HepG2 (cell line): ENCODE results near the gene TEX14. TPM values are rescaled to one million over a fixed set of nuclear protein-coding genes. Genes with fewer than 3 reads are reported as not detected.

Experiments used
- ATAC-seq: fragments of 200-7000 bp; cut with Tn5 transposase; 3 replicates; pipeline ENCODE4 v1.9.1; 2020; ENCODE audit warnings: mild to moderate bottlenecking, moderate library complexity
- BruUV-seq: library from RNA; stranded (reverse); fragments of 400-500 nt; replicated peaks from 2 replicates; lab custom pipeline; 2021; lab: Mats Ljungman, UMichigan
- CTCF ChIA-PET: fragments of 300-600 bp; formaldehyde crosslinking; extraction: SDS; loops from one replicate; lab custom pipeline; 2021; ENCODE audit warnings: low total read pairs, inconsistent platforms, low intra/inter-chr PET ratio; lab: Yijun Ruan, JAX
- POLR2A ChIA-PET: fragments of 350-600 bp; sonication (Branson Sonifier 250); formaldehyde crosslinking; loops from one replicate; lab custom pipeline; 2020; ENCODE audit warnings: antibody characterized with exemption, inconsistent platforms; lab: Yijun Ruan, JAX
- DNase-seq: peaks from one replicate; pipeline ENCODE4 v3.0.0-alpha.2; 2015; ENCODE audit warnings: low spot score
- FAIRE-seq: peaks from 3 replicates; lab custom pipeline; 2011; peaks lifted over from hg19 to GRCh38; lab: Jason Lieb, UNC
- H2AFZ ChIP-seq: one replicate; pipeline ENCODE4 v1.6.1; 2011; ENCODE audit warnings: low read length, inconsistent platforms
- H3K27ac ChIP-seq: fragments of 300-600 bp; 3 replicates; pipeline ENCODE4 v1.8.0; 2011; ENCODE audit warnings: mixed run types, mild to moderate bottlenecking, mixed read lengths, low read length, inconsistent platforms; ENCODE audit not compliant: insufficient read depth; ENCODE audit errors: extremely low read length
- H3K27me3 ChIP-seq, 2 experiments: fragments of 200-600 bp in 1 of 2; 2 replicates in 1 of 2; 3 replicates in 1 of 2; pipeline versions ENCODE4 v1.6.0 to v1.8.0; 2011; ENCODE audit warnings: low read length in 2 of 2, mild to moderate bottlenecking in 2 of 2, moderate library complexity in 2 of 2, inconsistent platforms in 1 of 2; ENCODE audit not compliant: insufficient read depth in 2 of 2, control insufficient read depth in 1 of 2
- H3K36me3 ChIP-seq, 2 experiments: fragments of 200-600 bp in 1 of 2; replicated peaks in 1 of 2; 2 replicates in 1 of 2; 3 replicates in 1 of 2; pipeline versions ENCODE4 v1.5.1 to v1.8.0; 2011; ENCODE audit warnings: low read length in 2 of 2, inconsistent platforms in 1 of 2; ENCODE audit not compliant: insufficient read depth in 2 of 2, control insufficient read depth in 1 of 2
- H3K4me1 ChIP-seq: 2 replicates; pipeline ENCODE4 v1.5.1; 2012; ENCODE audit warnings: low read length, inconsistent platforms; ENCODE audit not compliant: insufficient read depth
- H3K4me2 ChIP-seq: 2 replicates; pipeline ENCODE4 v1.6.0; 2011; ENCODE audit warnings: low read depth, low read length, inconsistent platforms
- H3K4me3 ChIP-seq, 3 experiments: fragments of 200-600 bp in 1 of 3; sonication (generic), shearing (Covaris generic) in 1 of 3; replicated peaks in 1 of 3; 2 replicates each; pipeline ENCODE4 v1.5.1; 2011 to 2016; ENCODE audit warnings: low read length in 3 of 3, inconsistent platforms in 2 of 3, low read depth in 2 of 3, mild to moderate bottlenecking in 2 of 3, control low read depth in 1 of 3, mixed read lengths in 1 of 3; ENCODE audit not compliant: insufficient read depth in 1 of 3
- H3K79me2 ChIP-seq: one replicate; pipeline ENCODE4 v1.6.1; 2011; ENCODE audit warnings: low read length, inconsistent platforms; ENCODE audit not compliant: insufficient read depth
- H3K9ac ChIP-seq: 2 replicates; pipeline ENCODE4 v1.6.0; 2011; ENCODE audit warnings: mild to moderate bottlenecking, low read depth, low read length, inconsistent platforms; ENCODE audit not compliant: insufficient read depth
- H3K9me3 ChIP-seq: 2 replicates; pipeline ENCODE4 v1.5.1; 2012; ENCODE audit warnings: mild to moderate bottlenecking, low read length
- H4K20me1 ChIP-seq: 2 replicates; pipeline ENCODE4 v1.6.0; 2011; ENCODE audit warnings: inconsistent platforms, mild to moderate bottlenecking, low read length, moderate library complexity; ENCODE audit not compliant: insufficient read depth
- CCAR2 ChIP-seq: fragments of 200-400 bp; formaldehyde crosslinking; optimal IDR thresholded peaks from 2 replicates; pipeline ENCODE3; 2018; ENCODE audit warnings: low read depth, mild to moderate bottlenecking, low read length, moderate library complexity
- KAT8 ChIP-seq: IDR thresholded peaks from 2 replicates; pipeline ENCODE4 v1.6.1; 2016; ENCODE audit warnings: missing genetic modification reagents, missing compliant biosample characterization
- MATR3 ChIP-seq: sonication (generic); formaldehyde crosslinking; IDR thresholded peaks from 2 replicates; pipeline ENCODE4 v1.4.0; 2020; ENCODE audit warnings: missing genetic modification reagents
- POLR2AphosphoS5 ChIP-seq: IDR thresholded peaks from 2 replicates; pipeline ENCODE4 v1.6.1; 2012; ENCODE audit warnings: low read depth, low read length
- SNAPC5 ChIP-seq: sonication (generic); formaldehyde crosslinking; IDR thresholded peaks from 2 replicates; pipeline ENCODE4 v1.8.1; 2023; ENCODE audit warnings: mild to moderate bottlenecking, missing genetic modification reagents, borderline replicate concordance
- SP4 ChIP-seq: sonication (generic); formaldehyde crosslinking; IDR thresholded peaks from 2 replicates; pipeline ENCODE4 v1.8.1; 2023; ENCODE audit warnings: mild to moderate bottlenecking, missing genetic modification reagents
- SRSF1 ChIP-seq: fragments of 200-400 bp; formaldehyde crosslinking; optimal IDR thresholded peaks from 2 replicates; pipeline ENCODE3; 2017; ENCODE audit warnings: mild to moderate bottlenecking, low read depth, low read length, moderate library complexity
- TCF12 ChIP-seq, 2 experiments: fragments of 450-650 bp in 1 of 2; sonication (generic) in 1 of 2; formaldehyde crosslinking in 1 of 2; IDR thresholded peaks; 2 replicates each; pipeline versions ENCODE4 v1.6.1 to v1.8.0; 2017 to 2022; ENCODE audit warnings: antibody characterized with exemption in 1 of 2, mild to moderate bottlenecking in 1 of 2, missing genetic modification reagents in 1 of 2, moderate library complexity in 1 of 2
- THAP7 ChIP-seq: sonication (generic); formaldehyde crosslinking; IDR thresholded peaks from 2 replicates; pipeline ENCODE4 v1.8.1; 2023; ENCODE audit warnings: mild to moderate bottlenecking, missing genetic modification reagents
- YY1 ChIP-seq: IDR thresholded peaks from 2 replicates; pipeline ENCODE4 v1.6.1; 2011; ENCODE audit warnings: low read length, low read depth, moderate library complexity, mild to moderate bottlenecking; ENCODE audit not compliant: insufficient read depth, insufficient replicate concordance
- ZFYVE20 ChIP-seq: sonication (generic); formaldehyde crosslinking; IDR thresholded peaks from 2 replicates; pipeline ENCODE4 v1.8.0; 2023; ENCODE audit warnings: low read depth, mild to moderate bottlenecking, moderate library complexity, missing genetic modification reagents, borderline replicate concordance
- ZNF101 ChIP-seq: sonication (generic); formaldehyde crosslinking; IDR thresholded peaks from 2 replicates; pipeline ENCODE4 v1.4.0; 2020; ENCODE audit warnings: mild to moderate bottlenecking, low read depth, missing genetic modification reagents, borderline replicate concordance
- ZNF160 ChIP-seq: sonication (generic); formaldehyde crosslinking; IDR thresholded peaks from 2 replicates; pipeline ENCODE4 v1.8.0; 2022; ENCODE audit warnings: mild to moderate bottlenecking, inconsistent platforms, missing genetic modification reagents
- ZNF296 ChIP-seq: sonication (generic); formaldehyde crosslinking; conservative IDR thresholded peaks from 2 replicates; pipeline ENCODE4 v1.5.0; 2020; ENCODE audit warnings: mild to moderate bottlenecking, missing genetic modification reagents
- ZNF460 ChIP-seq: sonication (generic); formaldehyde crosslinking; IDR thresholded peaks from 2 replicates; pipeline ENCODE4 v1.5.1; 2020; ENCODE audit warnings: missing genetic modification reagents, mild to moderate bottlenecking, borderline replicate concordance
- WGBS: methylation state at CpG from one replicate; pipeline ENCODE4 v1.1.6; 2017; ENCODE audit warnings: low lambda C conversion rate; 5-methylcytosine and 5-hydroxymethylcytosine counted together
- in situ Hi-C: cut with HindIII; loops from 2 replicates; pipeline ENCODE4 v1.10.0; 2017; ENCODE audit warnings: low pct_unique_long_range_greater_than_20kb; ENCODE audit not compliant: extremely low pct_ligation_motif_present
- intact Hi-C: fragments of 100-400 bp; cut with micrococcal nuclease; formaldehyde crosslinking; loops from one replicate; pipeline ENCODE4 v1.10.0; 2022; ENCODE audit not compliant: unreplicated experiment
- polyA plus RNA-seq, 8 experiments: library from polyadenylated mRNA; depleted of rRNA in 3 of 8; stranded (reverse) in 7 of 8; unstranded in 1 of 8; fragments of >200 nt; fragmentation: Illumina TruSeq in 4 of 8; extraction: Trizol in 4 of 8; gene quantifications; 2 replicates each; pipeline versions ENCODE4 v1.2.1 to v1.2.3, GENCODE V29; 2011 to 2016; ENCODE audit warnings: low read depth in 4 of 8, missing spikeins in 1 of 8, mixed read lengths in 1 of 8; ENCODE audit not compliant: insufficient read depth in 1 of 8
- total RNA-seq, 5 experiments: library from RNA; depleted of rRNA; stranded (reverse); fragments of >200 nt; fragmentation: Illumina TruSeq; extraction: Trizol; gene quantifications; 2 replicates each; pipeline ENCODE4 v1.2.3, GENCODE V29; 2016; ENCODE audit warnings: low read depth in 1 of 5
- TF ChIP-seq, protein P1 (sequence below): sonication (generic); formaldehyde crosslinking; IDR thresholded peaks from 2 replicates; pipeline ENCODE4 v1.4.0; 2020; ENCODE audit warnings: missing genetic modification reagents, mild to moderate bottlenecking, borderline replicate concordance

The TEX14 gene
- total and polyA plus RNA-seq, 2 of the 13 experiments (the other 11 are each of a cell fraction or from before 2014, with no cell fraction given): 0.04 to 0.07 TPM

DNA sequence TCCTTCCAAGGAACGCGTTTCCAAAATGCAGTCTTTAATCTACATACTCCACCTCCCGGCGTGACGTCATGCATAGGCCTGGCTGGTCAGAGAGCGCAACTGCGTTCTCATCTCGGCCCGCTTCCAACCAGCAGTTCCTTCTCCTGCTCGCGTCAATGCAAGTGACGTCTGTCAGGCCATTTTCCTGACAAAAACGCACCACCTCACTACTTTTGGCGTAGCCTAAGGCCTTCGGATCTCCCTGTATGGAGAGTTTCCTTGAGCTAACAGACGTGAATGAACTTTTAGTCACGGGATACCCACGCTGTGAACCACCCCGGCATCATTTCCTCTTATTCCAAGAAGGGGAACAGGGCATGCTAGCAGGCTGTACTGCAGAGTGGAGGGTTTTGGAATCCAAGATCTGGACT, 25.0 kb downstream of the TEX14 start (continued):
- TF ChIP-seq SP4 (no peak), ZNF296 (CRISPR knock-in tag) (no peak), POLR2AphosphoS5 (no peak), ZNF160 (CRISPR knock-in tag) (no peak), TCF12 (IDR thresholded peaks at IDR 0.05) (no peak), TCF12 (CRISPR knock-in tag; IDR thresholded peaks at IDR 0.05) (no peak), MATR3 (no peak), THAP7 (CRISPR knock-in tag) (no peak)

- no peak overlapping the region for H3K9ac ChIP-seq
- H3K27me3 ChIP-seq: no peaks in the 10 kb centered on the region; a peak in 1 of 5 replicates
- in situ Hi-C loops: no loop called here
- ATAC-seq: no peak
- H4K20me1 ChIP-seq: no peaks in the 10 kb centered on the region
- intact Hi-C loops: no loop called here
- H2AFZ ChIP-seq: no peak overlapping the region
- no peak for DNase-seq
- no peaks in the 10 kb centered on the region for H3K79me2 ChIP-seq
- H3K27ac ChIP-seq: no peak overlapping the region
- no peaks in the 10 kb centered on the region for H3K9me3 ChIP-seq
- H3K4me1 ChIP-seq: peaks cover 10% of the 10 kb centered on the region
- TF ChIP-seq ZFYVE20 (CRISPR knock-in tag) (no peak), KAT8 (CRISPR knock-in tag) (no peak), ZNF101 (CRISPR knock-in tag) (no peak), CCAR2 (no peak), YY1 (no peak), SNAPC5 (CRISPR knock-in tag) (no peak), SRSF1 (no peak), ZNF460 (CRISPR knock-in tag) (no peak)
- TF ChIP-seq, protein P1, sequence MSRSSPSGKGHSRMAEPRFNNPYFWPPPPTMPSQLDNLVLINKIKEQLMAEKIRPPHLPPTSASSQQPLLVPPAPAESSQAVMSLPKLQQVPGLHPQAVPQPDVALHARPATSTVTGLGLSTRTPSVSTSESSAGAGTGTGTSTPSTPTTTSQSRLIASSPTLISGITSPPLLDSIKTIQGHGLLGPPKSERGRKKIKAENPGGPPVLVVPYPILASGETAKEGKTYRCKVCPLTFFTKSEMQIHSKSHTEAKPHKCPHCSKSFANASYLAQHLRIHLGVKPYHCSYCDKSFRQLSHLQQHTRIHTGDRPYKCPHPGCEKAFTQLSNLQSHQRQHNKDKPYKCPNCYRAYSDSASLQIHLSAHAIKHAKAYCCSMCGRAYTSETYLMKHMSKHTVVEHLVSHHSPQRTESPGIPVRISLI (CRISPR knock-in tag): no peak
- 63% methylated on average over 25 of the region's 25 CpGs for WGBS
- no peak overlapping the region for H3K4me3 ChIP-seq
- no peaks in the 10 kb centered on the region for H3K36me3 ChIP-seq
- peak overlapping the region; percentile 30; the same call in 1 of the 2 replicates for H3K4me2 ChIP-seq
- no TSS peak for BruUV-seq
- ChIA-PET POLR2A (interaction anchor here (2.0 kb wide), 1 partner anchor 34 kb away, joined by 5 read pairs; no protein-coding TSS in a partner anchor), CTCF (no interaction called here)
- FAIRE-seq: peak; percentile 28
Measured at GRCh38 chr17:58665946-58666857, 25.6 kb downstream of the TEX14 start.
